Smooth muscle cell (in vitro differentiated cells): ENCODE results near the gene CDHR2. TPM values are rescaled to one million over a fixed set of nuclear protein-coding genes. Genes with fewer than 3 reads are reported as not detected.

ENCODE experiments used
- DNase-seq: peaks from one replicate; lab custom pipeline; 2025; ENCODE audit not compliant: unreplicated experiment; lab: John Stamatoyannopoulos, UW
- H2AFZ ChIP-seq: fragments of 200-600 bp; sonication (generic); 2 replicates; pipeline ENCODE4 v1.6.0; 2016; ENCODE audit warnings: antibody characterized with exemption, low read depth, mild to moderate bottlenecking
- H3F3A ChIP-seq: fragments of 200-600 bp; sonication (generic); 2 replicates; pipeline ENCODE4 v1.6.0; 2017; ENCODE audit warnings: antibody characterized with exemption, low read depth
- H3K27ac ChIP-seq: fragments of 200-600 bp; sonication (generic); 2 replicates; pipeline ENCODE4 v1.5.1; 2016; ENCODE audit warnings: low read depth, mild to moderate bottlenecking
- H3K27me3 ChIP-seq: fragments of 200-600 bp; sonication (generic); 2 replicates; pipeline ENCODE4 v1.6.1; 2016; ENCODE audit warnings: low read depth, mild to moderate bottlenecking
- H3K36me3 ChIP-seq: fragments of 200-600 bp; sonication (generic); 2 replicates; pipeline ENCODE4 v1.5.1; 2016; ENCODE audit warnings: low read depth
- H3K4me1 ChIP-seq: fragments of 200-600 bp; sonication (generic); 2 replicates; pipeline ENCODE4 v1.5.1; 2016; ENCODE audit warnings: low read depth
- H3K4me2 ChIP-seq: fragments of 200-600 bp; sonication (generic); 2 replicates; pipeline ENCODE4 v1.6.0; 2016; ENCODE audit warnings: mild to moderate bottlenecking
- H3K4me3 ChIP-seq: fragments of 200-600 bp; sonication (generic); 2 replicates; pipeline ENCODE4 v1.5.1; 2016; ENCODE audit warnings: mild to moderate bottlenecking
- H3K79me2 ChIP-seq: fragments of 200-600 bp; sonication (generic); 2 replicates; pipeline ENCODE4 v1.6.0; 2016; ENCODE audit warnings: low read depth, mild to moderate bottlenecking
- H3K9ac ChIP-seq: fragments of 200-600 bp; sonication (generic); 2 replicates; pipeline ENCODE4 v1.6.0; 2016; ENCODE audit warnings: low read depth
- H3K9me3 ChIP-seq: fragments of 200-600 bp; sonication (generic); replicated peaks from 2 replicates; pipeline ENCODE4 v1.5.1; 2016; ENCODE audit warnings: low read depth
- H4K20me1 ChIP-seq: fragments of 200-600 bp; sonication (generic); 2 replicates; pipeline ENCODE4 v1.6.0; 2016; ENCODE audit warnings: low read depth
- CTCF ChIP-seq: fragments of 200-600 bp; sonication (generic); IDR thresholded peaks from 2 replicates; pipeline ENCODE4 v1.5.1; 2017; ENCODE audit warnings: borderline replicate concordance, mild to moderate bottlenecking, antibody characterized with exemption; ENCODE audit not compliant: insufficient read depth, poor library complexity, severe bottlenecking
- WGBS: methylation state at CpG from one replicate; pipeline ENCODE4 v1.1.7; 2016; ENCODE audit warnings: low lambda C conversion rate; 5-methylcytosine and 5-hydroxymethylcytosine counted together
- polyA plus RNA-seq: library from polyadenylated mRNA; unstranded; fragments of >200 nt; fragmentation: Nextera tagmentation; extraction: Ambion mirVana; gene quantifications from 2 replicates; pipeline ENCODE4 v1.2.1, GENCODE V29; 2016
- total RNA-seq: library from RNA; depleted of rRNA; stranded (reverse); fragments of >200 nt; gene quantifications from 2 replicates; pipeline ENCODE4 v1.2.3, GENCODE V29; 2014

CDHR2 gene
- total and polyA plus RNA-seq, 2 experiments from 2014 or later = 0.13 TPM; not detected in 1

GRCh38 chr5:176521699-176522263 lies 27.4 kb upstream of the CDHR2 start:
- Histone ChIP-seq H4K20me1 (no peaks in the 10 kb centered on the region), H3K4me1 (no peaks in the 10 kb centered on the region)

DNA sequence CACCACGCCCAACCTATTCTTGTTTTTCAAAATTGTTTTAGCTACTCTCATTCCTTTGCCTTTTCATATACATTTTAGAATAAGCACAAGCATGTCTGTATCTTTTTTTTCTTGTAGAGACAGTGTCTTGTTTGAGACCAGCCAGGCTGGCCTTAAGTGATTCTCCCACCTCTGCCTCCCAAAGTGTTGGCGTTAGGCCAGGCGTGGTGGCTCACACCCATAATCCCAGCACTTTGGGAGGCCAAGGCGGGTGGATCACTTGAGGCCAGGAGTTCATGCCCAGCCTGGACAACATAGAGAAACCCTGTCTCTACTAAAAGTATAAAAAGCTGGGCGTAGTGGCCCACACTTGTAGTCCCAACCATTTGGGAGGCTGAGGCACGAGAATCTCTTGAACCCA lies 25.0 kb upstream of the CDHR2 start:
- H2AFZ ChIP-seq = no peak overlapping the region
- no peak overlapping the region for H3K4me2 ChIP-seq
- H3F3A ChIP-seq = no peaks in the 10 kb centered on the region
- no peak for TF ChIP-seq CTCF
- no peaks in the 10 kb centered on the region for H3K27me3 ChIP-seq
- no peaks in the 10 kb centered on the region for H3K9me3 ChIP-seq
- H3K27ac ChIP-seq = no peak overlapping the region
- no peak overlapping the region for H3K4me3 ChIP-seq
- DNase-seq = no peak
- H3K9ac ChIP-seq = no peak overlapping the region
- 95% methylated on average over 6 of the region's 6 CpGs for WGBS
- H4K20me1 ChIP-seq = no peaks in the 10 kb centered on the region
- H3K36me3 ChIP-seq = no peaks in the 10 kb centered on the region
- H3K79me2 ChIP-seq = no peaks in the 10 kb centered on the region
- H3K4me1 ChIP-seq = no peaks in the 10 kb centered on the region

More at GRCh38 chr5:176521699-176522263, 27.4 kb upstream of the CDHR2 start:
- H3K9ac ChIP-seq = no peak overlapping the region
- no peaks in the 10 kb centered on the region for H3K9me3 ChIP-seq
- WGBS = 69% methylated on average over 10 of the region's 10 CpGs
- no peak for TF ChIP-seq CTCF
- no peak overlapping the region for H3K4me3 ChIP-seq
- no peaks in the 10 kb centered on the region for H3F3A ChIP-seq
- no peaks in the 10 kb centered on the region for H3K79me2 ChIP-seq
- no peak for DNase-seq
- H3K27ac ChIP-seq = no peak overlapping the region
- H3K27me3 ChIP-seq = no peaks in the 10 kb centered on the region
- H2AFZ ChIP-seq = no peak overlapping the region
- H3K4me2 ChIP-seq = no peak overlapping the region
- H3K36me3 ChIP-seq = no peaks in the 10 kb centered on the region

GRCh38 chr5:176524987-176525386 lies 24.2 kb upstream of the CDHR2 start:
- Histone ChIP-seq H3K27me3 (no peaks in the 10 kb centered on the region), H3K36me3 (no peaks in the 10 kb centered on the region), H3K4me2 (no peak overlapping the region), H3F3A (no peaks in the 10 kb centered on the region), H2AFZ (no peak overlapping the region), H3K9ac (no peak overlapping the region), H4K20me1 (no peaks in the 10 kb centered on the region), H3K4me3 (no peak overlapping the region), H3K79me2 (no peaks in the 10 kb centered on the region), H3K9me3 (no peaks in the 10 kb centered on the region), H3K27ac (no peak overlapping the region), H3K4me1 (no peaks in the 10 kb centered on the region)
- no peak for TF ChIP-seq CTCF
- 92% methylated on average over 15 of the region's 15 CpGs for WGBS
- no peak for DNase-seq

DNA sequence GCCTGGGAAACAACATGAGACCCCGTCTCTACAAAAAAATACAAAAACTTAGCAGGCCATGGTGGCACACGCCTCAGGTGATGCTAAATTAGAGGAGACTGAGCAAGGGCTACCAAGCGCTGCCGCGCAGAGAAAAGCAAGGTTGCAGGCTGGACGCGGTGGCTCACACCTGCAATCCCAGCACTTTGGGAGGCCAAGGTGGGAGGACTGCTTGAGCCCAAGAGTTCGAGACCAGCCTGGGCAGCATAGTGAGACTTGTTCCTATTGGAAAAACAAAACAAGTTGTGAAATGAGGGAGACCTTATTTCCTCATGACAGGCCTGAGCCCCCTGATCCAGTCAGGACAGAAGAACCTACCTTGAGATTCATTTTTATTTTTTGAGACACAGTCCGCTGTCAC lies 23.5 kb upstream of the CDHR2 start:
- WGBS = 99% methylated on average over 9 of the region's 9 CpGs
- Histone ChIP-seq H3F3A (no peaks in the 10 kb centered on the region), H3K4me1 (no peaks in the 10 kb centered on the region), H3K4me2 (no peak overlapping the region), H4K20me1 (peaks cover 4% of the 10 kb centered on the region), H3K9ac (no peak overlapping the region), H3K4me3 (no peak overlapping the region), H2AFZ (no peak overlapping the region), H3K79me2 (no peaks in the 10 kb centered on the region), H3K27ac (no peak overlapping the region), H3K36me3 (no peaks in the 10 kb centered on the region), H3K9me3 (no peaks in the 10 kb centered on the region), H3K27me3 (no peaks in the 10 kb centered on the region)
- TF ChIP-seq CTCF = no peak
- no peak for DNase-seq
